ENCODE data around the gene KCNC3.

KCNC3 gene

GRCh38 chr19:50309396-50310125 is 19.6 kb downstream of the KCNC3 start:
- DNase-seq: no peak

GRCh38 chr19:50308991-50309390 is 20.2 kb downstream of the KCNC3 start:
- no peak for DNase-seq

- no peak for DNase-seq
Measured at GRCh38 chr19:50303558-50303957, 25.6 kb downstream of the KCNC3 start.

GRCh38 chr19:50301607-50301971 is 27.6 kb downstream of the KCNC3 start:
- no peak for DNase-seq

- DNase-seq: no peak
Measured at GRCh38 chr19:50300814-50301606, 28.2 kb downstream of the KCNC3 start.

- no peak for DNase-seq
Measured at GRCh38 chr19:50300051-50300450, 29.1 kb downstream of the KCNC3 start.

- no peak for DNase-seq
Measured at GRCh38 chr19:50293263-50294004, 35.7 kb downstream of the KCNC3 start.

- no peak for DNase-seq
Measured at GRCh38 chr19:50292216-50292827, 36.9 kb downstream of the KCNC3 start.

- DNase-seq: no peak
Measured at GRCh38 chr19:50290775-50291174, 38.4 kb downstream of the KCNC3 start.

GRCh38 chr19:50290011-50290410 is 39.2 kb downstream of the KCNC3 start:
- DNase-seq: no peak

GRCh38 chr19:50288954-50289353 is 40.2 kb downstream of the KCNC3 start:
- DNase-seq: no peak

- no peak for DNase-seq
Measured at GRCh38 chr19:50287331-50287730, 41.8 kb downstream of the KCNC3 start.

- DNase-seq: no peak
Measured at GRCh38 chr19:50286443-50286842, 42.7 kb downstream of the KCNC3 start.

GRCh38 chr19:50285833-50286232 is 43.3 kb downstream of the KCNC3 start:
- DNase-seq: no peak

- no peak for DNase-seq
Measured at GRCh38 chr19:50281491-50281890, 47.7 kb downstream of the KCNC3 start.

GRCh38 chr19:50280983-50281382 is 48.2 kb downstream of the KCNC3 start:
- DNase-seq: no peak

GRCh38 chr19:50280074-50280473 is 49.1 kb downstream of the KCNC3 start:
- DNase-seq: no peak

- no peak for DNase-seq
Measured at GRCh38 chr19:50277966-50278580, 51.1 kb downstream of the KCNC3 start.

GRCh38 chr19:50276370-50277063 is 52.7 kb downstream of the KCNC3 start:
- DNase-seq: no peak

GRCh38 chr19:50275577-50276368 is 53.4 kb downstream of the KCNC3 start:
- DNase-seq: no peak

GRCh38 chr19:50273821-50274220 is 55.4 kb downstream of the KCNC3 start:
- DNase-seq: no peak

Measured in NCI-H146 (cell line).